Mammary epithelial cell (primary cell): ENCODE data around the gene RGP1.

Experiments used
- EZH2 ChIP-seq: IDR thresholded peaks from 2 replicates; pipeline ENCODE4 v1.6.1; 2012; ENCODE audit warnings: low read length, inconsistent platforms, borderline replicate concordance
- TF ChIP-seq, protein P1 (sequence below), 2 donors: IDR thresholded peaks in 1 of 2; conservative IDR thresholded peaks in 1 of 2; 2 replicates each; pipeline ENCODE4 v1.5.1; 2011 to 2012; ENCODE audit warnings: inconsistent platforms in 2 of 2, low read length in 2 of 2, mild to moderate bottlenecking in 2 of 2, control low read depth in 1 of 2, low read depth in 1 of 2; ENCODE audit not compliant: insufficient read depth in 1 of 2; ENCODE audit errors: extremely low read depth in 1 of 2

DNA sequence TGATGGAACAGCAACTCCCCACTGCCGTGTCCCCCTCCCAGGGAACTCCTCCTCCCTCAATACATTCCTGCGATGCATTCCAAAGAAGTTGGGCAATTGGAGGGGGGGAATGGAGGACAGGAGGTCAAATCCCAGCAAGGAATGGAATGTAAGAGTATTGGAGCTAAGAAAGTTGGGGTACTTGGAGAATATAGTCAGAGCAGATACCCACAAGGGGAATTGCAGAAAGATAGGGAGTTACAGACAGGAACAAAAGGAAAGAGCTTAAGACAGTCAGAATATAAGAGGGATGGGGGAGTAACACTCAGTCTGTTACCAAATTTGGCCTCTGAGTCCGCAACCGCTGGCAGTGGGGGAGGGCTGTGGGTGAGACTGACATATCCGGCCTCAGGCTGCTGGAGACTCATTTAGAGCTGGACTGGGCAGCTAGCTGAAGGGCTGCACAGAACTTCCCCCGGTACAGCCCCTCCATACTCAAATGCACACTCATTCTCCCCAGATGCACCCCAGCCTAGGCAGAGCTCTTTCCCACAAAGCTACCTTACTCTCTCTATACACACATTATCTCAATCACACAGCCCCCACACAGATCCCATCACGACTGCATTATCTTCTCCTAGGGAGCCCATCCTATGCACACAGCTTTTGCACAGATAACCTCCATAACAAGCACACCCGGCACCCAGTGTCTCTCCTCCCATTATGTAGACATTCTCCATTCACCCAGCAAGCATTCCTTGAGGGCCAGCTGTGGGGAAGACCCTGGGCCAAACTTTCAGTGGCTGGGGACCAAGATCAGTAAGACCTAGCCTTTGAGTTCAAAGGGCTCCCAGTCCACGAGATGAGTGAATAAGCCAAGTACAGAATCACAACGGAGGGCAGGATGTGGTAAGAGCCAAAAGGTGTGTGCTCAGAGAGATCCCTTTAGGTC is 20.8 kb upstream of the RGP1 start:
- TF ChIP-seq, protein P1, sequence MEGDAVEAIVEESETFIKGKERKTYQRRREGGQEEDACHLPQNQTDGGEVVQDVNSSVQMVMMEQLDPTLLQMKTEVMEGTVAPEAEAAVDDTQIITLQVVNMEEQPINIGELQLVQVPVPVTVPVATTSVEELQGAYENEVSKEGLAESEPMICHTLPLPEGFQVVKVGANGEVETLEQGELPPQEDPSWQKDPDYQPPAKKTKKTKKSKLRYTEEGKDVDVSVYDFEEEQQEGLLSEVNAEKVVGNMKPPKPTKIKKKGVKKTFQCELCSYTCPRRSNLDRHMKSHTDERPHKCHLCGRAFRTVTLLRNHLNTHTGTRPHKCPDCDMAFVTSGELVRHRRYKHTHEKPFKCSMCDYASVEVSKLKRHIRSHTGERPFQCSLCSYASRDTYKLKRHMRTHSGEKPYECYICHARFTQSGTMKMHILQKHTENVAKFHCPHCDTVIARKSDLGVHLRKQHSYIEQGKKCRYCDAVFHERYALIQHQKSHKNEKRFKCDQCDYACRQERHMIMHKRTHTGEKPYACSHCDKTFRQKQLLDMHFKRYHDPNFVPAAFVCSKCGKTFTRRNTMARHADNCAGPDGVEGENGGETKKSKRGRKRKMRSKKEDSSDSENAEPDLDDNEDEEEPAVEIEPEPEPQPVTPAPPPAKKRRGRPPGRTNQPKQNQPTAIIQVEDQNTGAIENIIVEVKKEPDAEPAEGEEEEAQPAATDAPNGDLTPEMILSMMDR (conservative IDR thresholded peaks at IDR 0.05 in 1 of 2, IDR thresholded peaks at IDR 0.05 in 1 of 2; ENCODE audit: extremely low read depth in 1 of 2, insufficient read depth in 1 of 2, low read depth in 1 of 2, low read length in 2 of 2), result no peak
- no peak for TF ChIP-seq EZH2
